Measurements from ENCODE around the gene GUCY1A2. TPM values are rescaled to one million over a fixed set of nuclear protein-coding genes. Genes with fewer than 3 reads are reported as not detected.

GUCY1A2 gene
- total RNA-seq, 2 donors from 2014 or later = 3.7 to 5.3 TPM

GRCh38 chr11:106840947-106841346 lies 177.3 kb downstream of the GUCY1A2 start:
- no peaks in the 10 kb centered on the region for H3K27me3 Mint-ChIP-seq (ENCODE audit: insufficient read depth)
- DNase-seq = no peak
- WGBS, 2 experiments (ENCODE audit: insufficient coverage in 1 of 2, insufficient read length in 1 of 2) = 80 to 83% methylated on average over 1 to 3 of the region's 3 CpGs
- H3K36me3 Mint-ChIP-seq (ENCODE audit: low read depth) = no peaks in the 10 kb centered on the region
- no peak overlapping the region for H3K27ac ChIP-seq (ENCODE audit: low read depth, low read length)
- H3K27me3 ChIP-seq (ENCODE audit: control insufficient read depth, insufficient read depth, low read length, poor library complexity, severe bottlenecking) = peaks cover 12% of the 10 kb centered on the region
- no peaks in the 10 kb centered on the region for H3K36me3 ChIP-seq (ENCODE audit: control insufficient read depth, insufficient read depth, low read length)
- TF ChIP-seq CTCF (conservative IDR thresholded peaks at IDR 0.05) = peak; percentile 45
- no peaks in the 10 kb centered on the region for H3K4me1 ChIP-seq (ENCODE audit: control insufficient read depth, insufficient read depth, low read length)
- no peak overlapping the region for H3K9ac ChIP-seq (ENCODE audit: extremely low read depth, low read length, poor library complexity, severe bottlenecking)
- H3K9me3 ChIP-seq (ENCODE audit: control insufficient read depth, low read length) = no peaks in the 10 kb centered on the region
- no peak overlapping the region for H3K27ac Mint-ChIP-seq
- no peak overlapping the region for H3K4me3 Mint-ChIP-seq
- H3K4me1 Mint-ChIP-seq = peaks cover 27% of the 10 kb centered on the region
- H3K9me3 Mint-ChIP-seq = no peaks in the 10 kb centered on the region
- no peak overlapping the region for H3K4me3 ChIP-seq (ENCODE audit: low read length)

GRCh38 chr11:106840146-106840545 lies 178.1 kb downstream of the GUCY1A2 start:
- no peaks in the 10 kb centered on the region for H3K27me3 Mint-ChIP-seq (ENCODE audit: insufficient read depth)
- Histone ChIP-seq H3K27me3 (ENCODE audit: control insufficient read depth, insufficient read depth, low read length, poor library complexity, severe bottlenecking) (peaks cover 12% of the 10 kb centered on the region), H3K36me3 (ENCODE audit: control insufficient read depth, insufficient read depth, low read length) (no peaks in the 10 kb centered on the region), H3K4me3 (ENCODE audit: low read length) (no peak overlapping the region), H3K27ac (ENCODE audit: low read depth, low read length) (no peak overlapping the region), H3K9ac (ENCODE audit: extremely low read depth, low read length, poor library complexity, severe bottlenecking) (no peak overlapping the region), H3K4me1 (ENCODE audit: control insufficient read depth, insufficient read depth, low read length) (no peaks in the 10 kb centered on the region), H3K9me3 (ENCODE audit: control insufficient read depth, low read length) (no peaks in the 10 kb centered on the region)
- H3K27ac Mint-ChIP-seq = no peak overlapping the region
- peaks cover 19% of the 10 kb centered on the region for H3K4me1 Mint-ChIP-seq
- no peaks in the 10 kb centered on the region for H3K36me3 Mint-ChIP-seq (ENCODE audit: low read depth)
- TF ChIP-seq CTCF (conservative IDR thresholded peaks at IDR 0.05) = no peak
- 100% methylated on average over 1 of the region's 1 CpG; no CpG with 5 or more reads in 1 of the 2 experiments for WGBS, 2 experiments (ENCODE audit: insufficient coverage in 1 of 2, insufficient read length in 1 of 2)
- no peaks in the 10 kb centered on the region for H3K9me3 Mint-ChIP-seq
- no peak for DNase-seq
- H3K4me3 Mint-ChIP-seq = no peak overlapping the region

- H3K27me3 ChIP-seq (ENCODE audit: control insufficient read depth, insufficient read depth, low read length, poor library complexity, severe bottlenecking) = no peaks in the 10 kb centered on the region
- H3K9me3 ChIP-seq (ENCODE audit: control insufficient read depth, low read length) = no peaks in the 10 kb centered on the region
- no peak overlapping the region for H3K9ac ChIP-seq (ENCODE audit: extremely low read depth, low read length, poor library complexity, severe bottlenecking)
- Mint-ChIP-seq H3K4me1 (peaks cover 9% of the 10 kb centered on the region), H3K9me3 (no peaks in the 10 kb centered on the region), H3K27me3 (ENCODE audit: insufficient read depth) (no peaks in the 10 kb centered on the region), H3K4me3 (no peak overlapping the region), H3K36me3 (ENCODE audit: low read depth) (no peaks in the 10 kb centered on the region), H3K27ac (no peak overlapping the region)
- 57 to 71% methylated on average over 1 to 2 of the region's 2 CpGs for WGBS, 2 experiments (ENCODE audit: insufficient coverage in 1 of 2, insufficient read length in 1 of 2)
- H3K4me1 ChIP-seq (ENCODE audit: control insufficient read depth, insufficient read depth, low read length) = no peaks in the 10 kb centered on the region
- DNase-seq = no peak
- H3K27ac ChIP-seq (ENCODE audit: low read depth, low read length) = no peak overlapping the region
- no peaks in the 10 kb centered on the region for H3K36me3 ChIP-seq (ENCODE audit: control insufficient read depth, insufficient read depth, low read length)
- H3K4me3 ChIP-seq (ENCODE audit: low read length) = no peak overlapping the region
- no peak for TF ChIP-seq CTCF (conservative IDR thresholded peaks at IDR 0.05)
These were observed 183.7 kb downstream of the GUCY1A2 start for GRCh38 chr11:106834567-106834966.

Data from endodermal cell (in vitro differentiated cells).